Esophagus squamous epithelium (tissue), 5 donors: Measurements from ENCODE around the gene BOLA1. TPM values are rescaled to one million over a fixed set of nuclear protein-coding genes. Genes with fewer than 3 reads are reported as not detected.
A peak's percentile ranks its signal among the peaks of the same experiment; 100 is the strongest.
"Not testable (repeated sequence)": the region's sequence is repeated elsewhere in the genome, so short reads cannot be mapped to it uniquely, and the experiment has no call there.

Experiments
- DNase-seq: peaks from one replicate; lab custom pipeline; 2025; lab: John Stamatoyannopoulos, UW
- H3K27ac ChIP-seq, 4 donors: fragments of 200-600 bp; sonication (generic); one replicate each; pipeline ENCODE4 v1.5.1; 2016 to 2019; ENCODE audit warnings: mild to moderate bottlenecking in 1 of 4
- H3K27me3 ChIP-seq, 4 donors: fragments of 200-600 bp; sonication (generic); 1 replicate in 3 of 4; 2 replicates in 1 of 4; pipeline versions ENCODE4 v1.5.1 to v1.6.0; 2017 to 2021; ENCODE audit warnings: antibody characterized with exemption in 1 of 4
- H3K36me3 ChIP-seq, 3 donors: fragments of 200-600 bp; sonication (generic); one replicate each; pipeline ENCODE4 v1.5.1; 2016 to 2019
- H3K4me1 ChIP-seq, 3 donors: fragments of 200-600 bp; sonication (generic); one replicate each; pipeline ENCODE4 v1.5.1; 2017 to 2019
- H3K4me3 ChIP-seq, 4 donors: fragments of 200-600 bp; sonication (generic); 1 replicate in 3 of 4; 2 replicates in 1 of 4; pipeline ENCODE4 v1.5.1; 2016 to 2019; ENCODE audit warnings: mild to moderate bottlenecking in 2 of 4, moderate library complexity in 1 of 4
- H3K9me3 ChIP-seq, 3 donors: fragments of 200-600 bp; sonication (generic); one replicate each; pipeline ENCODE4 v1.5.1; 2016 to 2019
- POLR2A ChIP-seq, 4 donors: fragments of 450-650 bp; IDR thresholded peaks; one replicate each; pipeline ENCODE4 v1.6.1; 2017; ENCODE audit warnings: antibody characterized with exemption in 4 of 4, mild to moderate bottlenecking in 4 of 4, moderate library complexity in 3 of 4
- WGBS, 2 donors: methylation state at CpG; one replicate each; pipeline ENCODE4 v1.1.5; 2018; 5-methylcytosine and 5-hydroxymethylcytosine counted together
- intact Hi-C: fragments of 100-400 bp; cut with DNase I; formaldehyde crosslinking; loops from one replicate; pipeline ENCODE4 v1.15.0; 2022
- total RNA-seq, 4 donors: library from RNA; depleted of rRNA; stranded (reverse); fragments of >200 nt; gene quantifications; one replicate each; pipeline ENCODE4 v1.1.0, GENCODE V29; 2016
- TF ChIP-seq, protein P1 (sequence below), 6 experiments: fragments of 450-650 bp in 4 of 6; fragments of 200-600 bp in 2 of 6; sonication (generic) in 2 of 6; IDR thresholded peaks; one replicate each; pipeline ENCODE4 v1.5.1; 2016 to 2019; ENCODE audit warnings: antibody characterized with exemption in 6 of 6, mild to moderate bottlenecking in 4 of 6, moderate library complexity in 4 of 6
- donor health status: DM: yes; HTN: yes; CAD: no.

BOLA1 gene
- total RNA-seq, 4 donors from 2014 or later, result 11.0 to 31.7 (median 23.4) TPM

DNA sequence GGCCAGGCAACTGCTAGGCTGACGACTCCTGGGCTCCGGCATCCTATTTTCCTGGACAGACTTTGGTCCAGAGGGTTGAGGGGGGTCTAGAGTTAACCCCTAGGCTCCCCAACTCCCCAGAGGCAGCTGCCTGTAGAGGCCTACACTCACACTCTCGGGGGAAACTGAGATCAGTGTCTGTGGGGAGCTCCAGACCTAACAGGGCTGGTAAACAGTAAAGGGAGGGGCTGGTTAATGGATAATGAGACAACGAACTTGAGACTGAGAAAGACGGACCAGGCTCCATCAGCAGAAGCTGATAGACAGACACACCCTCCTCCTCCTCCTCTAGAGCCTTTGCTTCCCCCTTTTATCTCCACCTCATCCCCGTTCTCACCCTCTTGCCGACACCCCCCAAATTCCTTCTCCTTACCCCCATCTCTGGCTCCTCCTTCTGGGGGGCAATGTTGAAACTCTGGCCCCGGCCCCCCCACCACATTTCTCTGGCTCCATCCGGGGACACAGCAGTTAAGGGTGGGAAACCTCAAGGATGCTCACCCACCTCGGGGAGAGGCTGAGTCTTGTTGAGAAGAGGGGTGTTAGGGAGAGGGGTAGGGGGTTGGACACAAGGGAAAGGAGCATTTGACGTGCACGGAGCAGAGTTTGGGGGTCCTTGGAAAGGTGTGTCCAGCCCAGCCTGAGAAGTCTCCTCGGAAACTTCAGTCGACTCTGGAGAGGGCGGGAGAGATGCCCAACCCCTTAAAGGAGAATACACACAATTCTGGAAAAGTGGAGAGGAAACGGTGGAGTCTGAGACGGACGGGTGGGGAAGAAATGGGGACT, 37.0 kb downstream of the BOLA1 start, which contains the start of gene MTMR11:
Gene MTMR11 (minus strand): TSS at position 710 of the 822 bp plus-strand sequence. CDS start 232 bp downstream, at position 478.
- intact Hi-C loops, result no loop called here
- no peak for TF ChIP-seq POLR2A (IDR thresholded peaks at IDR 0.05)
- TF ChIP-seq, protein P1, sequence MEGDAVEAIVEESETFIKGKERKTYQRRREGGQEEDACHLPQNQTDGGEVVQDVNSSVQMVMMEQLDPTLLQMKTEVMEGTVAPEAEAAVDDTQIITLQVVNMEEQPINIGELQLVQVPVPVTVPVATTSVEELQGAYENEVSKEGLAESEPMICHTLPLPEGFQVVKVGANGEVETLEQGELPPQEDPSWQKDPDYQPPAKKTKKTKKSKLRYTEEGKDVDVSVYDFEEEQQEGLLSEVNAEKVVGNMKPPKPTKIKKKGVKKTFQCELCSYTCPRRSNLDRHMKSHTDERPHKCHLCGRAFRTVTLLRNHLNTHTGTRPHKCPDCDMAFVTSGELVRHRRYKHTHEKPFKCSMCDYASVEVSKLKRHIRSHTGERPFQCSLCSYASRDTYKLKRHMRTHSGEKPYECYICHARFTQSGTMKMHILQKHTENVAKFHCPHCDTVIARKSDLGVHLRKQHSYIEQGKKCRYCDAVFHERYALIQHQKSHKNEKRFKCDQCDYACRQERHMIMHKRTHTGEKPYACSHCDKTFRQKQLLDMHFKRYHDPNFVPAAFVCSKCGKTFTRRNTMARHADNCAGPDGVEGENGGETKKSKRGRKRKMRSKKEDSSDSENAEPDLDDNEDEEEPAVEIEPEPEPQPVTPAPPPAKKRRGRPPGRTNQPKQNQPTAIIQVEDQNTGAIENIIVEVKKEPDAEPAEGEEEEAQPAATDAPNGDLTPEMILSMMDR (IDR thresholded peaks at IDR 0.05), result no peak
- H3K27ac ChIP-seq, result peak within 1 kb of the TSS; percentile 77 to 90 (median 83)
- peaks cover 4 to 66% (median 34%) of the 10 kb centered on the region in 3 donors for H3K4me1 ChIP-seq
- 14 to 26% methylated on average over 15 to 17 of the region's 18 CpGs for WGBS, 2 donors
- no peak for DNase-seq
- H3K4me3 ChIP-seq, result peak within 1 kb of the TSS; percentile 35 to 74 (median 54)
- peaks cover 0 to 29% (median 0%) of the 10 kb centered on the region in 3 donors for H3K36me3 ChIP-seq
- no peaks in the 10 kb centered on the region for H3K9me3 ChIP-seq
- no peaks in the 10 kb centered on the region for H3K27me3 ChIP-seq

DNA sequence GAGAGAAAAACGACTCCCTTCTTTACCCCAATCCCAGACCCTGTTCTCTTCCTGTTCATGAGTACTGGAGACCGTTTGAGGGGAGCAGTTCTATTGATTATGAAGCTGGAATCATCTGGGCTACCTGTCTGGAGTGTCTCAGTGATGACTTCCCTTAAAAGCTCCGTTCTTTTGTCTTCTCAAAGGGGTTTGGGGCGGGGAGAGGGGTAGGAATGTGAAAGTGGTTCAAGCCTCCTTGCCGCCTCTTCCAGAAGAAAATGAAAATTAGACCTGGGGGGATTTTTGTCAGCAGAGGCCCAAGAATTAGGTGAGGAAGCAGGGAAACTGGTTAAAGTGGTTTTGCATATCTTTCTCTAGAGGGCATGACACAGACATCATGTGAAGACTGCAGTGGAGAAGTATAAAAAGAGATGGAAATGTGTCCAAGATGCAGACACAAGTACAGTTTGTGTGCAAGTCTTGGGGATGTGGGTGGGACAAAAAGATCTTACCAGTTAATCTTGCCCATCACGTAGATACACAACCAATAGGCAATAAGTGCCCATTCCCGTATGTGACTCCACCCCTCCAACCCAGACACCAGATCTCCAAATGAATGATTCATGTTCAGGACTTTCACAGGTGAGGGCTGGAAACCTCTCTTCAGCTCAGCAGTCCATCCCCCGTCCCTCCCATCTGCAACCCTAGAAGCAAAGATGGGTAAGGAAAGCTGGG, 37.8 kb downstream of the BOLA1 start:
- peaks cover 4 to 74% (median 37%) of the 10 kb centered on the region in 3 donors for H3K4me1 ChIP-seq
- no peaks in the 10 kb centered on the region for H3K27me3 ChIP-seq
- intact Hi-C loops, result no loop called here
- peak in 3 of 4 donors; percentile 21 to 77 (median 59) for TF ChIP-seq POLR2A (IDR thresholded peaks at IDR 0.05)
- TF ChIP-seq, protein P1 (IDR thresholded peaks at IDR 0.05), result no peak
- no peak for DNase-seq
- peak overlapping the region; percentile 77 to 90 (median 83) for H3K27ac ChIP-seq
- 16 to 22% methylated on average over 8 of the region's 8 CpGs for WGBS, 2 donors
- peak overlapping the region; percentile 35 to 74 (median 54) for H3K4me3 ChIP-seq
- H3K36me3 ChIP-seq, result peaks cover 0 to 22% (median 0%) of the 10 kb centered on the region in 3 donors
- no peaks in the 10 kb centered on the region for H3K9me3 ChIP-seq

DNA sequence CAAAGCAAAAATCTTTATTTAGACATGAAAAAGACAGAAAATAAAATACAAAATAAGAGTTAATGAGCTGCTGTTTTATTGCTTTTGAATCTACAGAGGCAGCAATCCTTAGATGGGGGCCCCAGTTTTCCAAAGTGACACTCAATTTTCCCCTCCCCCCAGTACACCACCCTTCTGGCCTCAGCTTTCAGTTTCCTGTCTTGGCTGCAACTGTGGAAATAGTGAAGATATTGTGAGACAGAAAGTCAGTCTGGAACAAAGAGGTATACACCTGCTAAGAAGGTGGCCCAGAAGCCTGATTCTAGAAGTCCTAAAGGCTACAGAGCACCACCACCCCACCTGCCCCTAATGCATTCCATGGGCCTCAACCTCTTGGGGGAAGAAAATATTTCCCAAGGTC, 38.4 kb downstream of the BOLA1 start:
- peak overlapping the region in 1 of 4 donors; percentile 74 for H3K4me3 ChIP-seq
- peak overlapping the region; percentile 77 to 90 (median 83) for H3K27ac ChIP-seq
- H3K36me3 ChIP-seq, result peaks cover 0 to 16% (median 0%) of the 10 kb centered on the region in 3 donors
- H3K27me3 ChIP-seq, result no peaks in the 10 kb centered on the region
- intact Hi-C loops, result no loop called here
- TF ChIP-seq POLR2A (IDR thresholded peaks at IDR 0.05), result no peak
- TF ChIP-seq, protein P1 (IDR thresholded peaks at IDR 0.05), result no peak
- DNase-seq, result no peak
- peaks cover 4 to 80% (median 43%) of the 10 kb centered on the region in 3 donors for H3K4me1 ChIP-seq
- no peaks in the 10 kb centered on the region for H3K9me3 ChIP-seq

DNA sequence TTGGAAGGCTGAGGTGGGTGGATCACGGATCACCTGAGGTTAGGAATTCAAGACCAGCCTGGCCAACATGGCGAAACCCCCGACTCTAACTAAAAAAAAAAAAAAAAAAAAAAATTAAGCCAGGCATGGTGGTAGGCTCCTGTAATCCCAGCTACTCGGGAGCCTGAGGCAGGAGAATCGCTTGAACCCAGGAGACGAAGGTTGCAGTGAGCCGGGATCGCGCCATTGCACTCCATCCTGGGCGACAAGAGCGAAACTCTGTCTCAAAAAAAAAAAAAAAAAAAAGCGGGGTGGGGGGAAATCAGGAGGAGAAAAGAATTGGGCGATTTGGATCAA, 39.3 kb downstream of the BOLA1 start:
- DNase-seq, result not testable (repeated sequence)

DNA sequence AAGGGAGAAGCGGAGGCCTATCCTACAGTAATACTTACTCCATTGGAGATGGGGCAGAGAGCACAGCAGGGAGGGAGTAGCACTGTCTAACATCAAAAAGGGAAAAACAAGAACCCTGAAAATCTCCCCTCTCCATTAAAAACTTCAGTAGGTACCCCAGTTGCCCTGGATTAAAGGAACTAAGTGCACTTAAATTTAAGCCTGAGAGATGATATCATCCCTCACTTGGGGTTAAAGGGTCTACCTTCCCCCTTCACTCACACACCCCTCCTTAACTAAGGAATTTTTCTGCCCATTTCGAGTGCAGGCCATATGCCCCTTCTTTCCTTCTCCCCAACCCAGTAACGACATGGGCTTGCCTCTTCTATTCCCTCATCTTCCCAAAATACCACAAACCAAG, 41.1 kb downstream of the BOLA1 start:
- peaks cover 4 to 74% (median 38%) of the 10 kb centered on the region in 3 donors for H3K4me1 ChIP-seq
- no peak for DNase-seq
- no peaks in the 10 kb centered on the region for H3K27me3 ChIP-seq
- no peak overlapping the region for H3K4me3 ChIP-seq
- intact Hi-C loops, result no loop called here
- H3K27ac ChIP-seq, result peak overlapping the region in 3 of 4 donors; percentile 77 to 90 (median 86)
- no peak for TF ChIP-seq POLR2A (IDR thresholded peaks at IDR 0.05)
- TF ChIP-seq, protein P1 (IDR thresholded peaks at IDR 0.05), result no peak
- peaks cover 0 to 20% (median 9%) of the 10 kb centered on the region in 3 donors for H3K36me3 ChIP-seq
- 85 to 94% methylated on average over 3 of the region's 3 CpGs for WGBS, 2 donors
- no peaks in the 10 kb centered on the region for H3K9me3 ChIP-seq

More for the DNA sequence above, 39.3 kb downstream of the BOLA1 start:
- H3K4me1 ChIP-seq, result peaks cover 4 to 80% (median 45%) of the 10 kb centered on the region in 3 donors
- intact Hi-C loops, H3K9me3 ChIP-seq, H3K36me3 ChIP-seq, H3K27me3 ChIP-seq: not testable (repeated sequence)
- H3K4me3 ChIP-seq, result peak overlapping the region; percentile 16 to 48 (median 38)
- WGBS, 2 donors, result 24 to 27% methylated on average over 10 to 13 of the region's 13 CpGs
- peak overlapping the region; percentile 77 to 90 (median 87) for H3K27ac ChIP-seq
